IMR-90 (cell line): ENCODE data around the gene SH2D5. TPM values are rescaled to one million over a fixed set of nuclear protein-coding genes. Genes with fewer than 3 reads are reported as not detected.

ENCODE experiments used
- ATAC-seq: fragments of 200-7000 bp; cut with Tn5 transposase; 2 replicates; pipeline ENCODE4 v1.9.1; 2020; ENCODE audit warnings: low read depth, mild to moderate bottlenecking, moderate library complexity
- BruUV-seq: library from RNA; stranded (reverse); fragments of 400-500 nt; replicated peaks from 2 replicates; lab custom pipeline; 2021; lab: Mats Ljungman, UMichigan
- CTCF ChIA-PET: fragments of 300-600 bp; formaldehyde crosslinking; extraction: SDS; loops from one replicate; lab custom pipeline; 2021; ENCODE audit warnings: antibody characterized with exemption; lab: Yijun Ruan, JAX
- POLR2A ChIA-PET: fragments of 300-600 bp; sonication (Branson Sonifier 250); formaldehyde crosslinking; loops from one replicate; lab custom pipeline; 2022; ENCODE audit warnings: antibody characterized with exemption; ENCODE audit not compliant: unreplicated experiment; lab: Charles Lee
- DNase-seq: peaks from one replicate; pipeline ENCODE4 v3.0.0; 2013
- H2AFZ ChIP-seq: replicated peaks from 2 replicates; pipeline ENCODE3; 2013; ENCODE audit warnings: low read length, mild to moderate bottlenecking; ENCODE audit not compliant: poor library complexity
- H2AK5ac ChIP-seq: 2 replicates; pipeline ENCODE4 v1.6.1; 2013; ENCODE audit warnings: low read depth, low read length, inconsistent platforms
- H2AK9ac ChIP-seq: replicated peaks from 2 replicates; pipeline ENCODE3; 2013; ENCODE audit warnings: mild to moderate bottlenecking, low read depth, low read length, moderate library complexity; ENCODE audit not compliant: poor library complexity
- H2BK120ac ChIP-seq: 2 replicates; pipeline ENCODE4 v1.6.1; 2013; ENCODE audit warnings: low read depth, low read length, inconsistent platforms
- H2BK15ac ChIP-seq: 3 replicates; pipeline ENCODE4 v1.6.1; 2013; ENCODE audit warnings: low read depth, low read length, inconsistent platforms
- H2BK20ac ChIP-seq: 2 replicates; pipeline ENCODE4 v1.6.1; 2013; ENCODE audit warnings: low read depth, mild to moderate bottlenecking, inconsistent platforms, low read length, moderate library complexity
- H2BK5ac ChIP-seq: 2 replicates; pipeline ENCODE4 v1.6.1; 2013; ENCODE audit warnings: mild to moderate bottlenecking, low read depth, low read length, inconsistent platforms; ENCODE audit not compliant: poor library complexity, severe bottlenecking
- H3K14ac ChIP-seq: replicated peaks from 2 replicates; pipeline ENCODE4 v1.6.1; 2013; ENCODE audit warnings: low read depth, low read length, inconsistent platforms
- H3K18ac ChIP-seq: 2 replicates; pipeline ENCODE4 v1.6.1; 2013; ENCODE audit warnings: low read depth, low read length, control low read depth
- H3K23ac ChIP-seq: 2 replicates; pipeline ENCODE4 v1.6.1; 2013; ENCODE audit warnings: low read depth, low read length, inconsistent platforms
- H3K27ac ChIP-seq: 2 replicates; pipeline ENCODE4 v1.5.1; 2013; ENCODE audit warnings: mild to moderate bottlenecking, control low read depth, low read length; ENCODE audit not compliant: insufficient read depth
- H3K27me3 ChIP-seq: 2 replicates; pipeline ENCODE4 v1.6.1; 2013; ENCODE audit warnings: low read length; ENCODE audit not compliant: control insufficient read depth, insufficient read depth
- H3K36me3 ChIP-seq: 2 replicates; pipeline ENCODE4 v1.6.1; 2013; ENCODE audit warnings: low read length, mixed read lengths; ENCODE audit not compliant: control insufficient read depth, insufficient read depth
- H3K4ac ChIP-seq: 2 replicates; pipeline ENCODE4 v1.6.1; 2013; ENCODE audit warnings: low read depth, low read length, inconsistent platforms
- H3K4me1 ChIP-seq: 2 replicates; pipeline ENCODE4 v1.6.1; 2013; ENCODE audit warnings: low read length, mixed read lengths; ENCODE audit not compliant: control insufficient read depth, insufficient read depth
- H3K4me2 ChIP-seq: 2 replicates; pipeline ENCODE4 v1.6.1; 2013; ENCODE audit warnings: low read depth, mild to moderate bottlenecking, control low read depth, low read length, moderate library complexity
- H3K4me3 ChIP-seq: 2 replicates; pipeline ENCODE4 v1.5.1; 2013; ENCODE audit warnings: low read depth, mild to moderate bottlenecking, control low read depth, low read length, moderate library complexity; ENCODE audit not compliant: insufficient read depth
- H3K56ac ChIP-seq: 2 replicates; pipeline ENCODE4 v1.6.1; 2013; ENCODE audit warnings: low read length, inconsistent platforms; ENCODE audit not compliant: insufficient read depth; ENCODE audit errors: extremely low read depth
- H3K79me1 ChIP-seq, 2 experiments: 2 replicates each; pipeline ENCODE4 v1.6.1; 2013; ENCODE audit warnings: low read length in 2 of 2, inconsistent platforms in 1 of 2, low read depth in 1 of 2
- H3K9ac ChIP-seq: 2 replicates; pipeline ENCODE4 v1.6.1; 2013; ENCODE audit warnings: low read depth, low read length, control low read depth
- H3K9me1 ChIP-seq: 2 replicates; pipeline ENCODE4 v1.6.1; 2013; ENCODE audit warnings: low read length, inconsistent platforms; ENCODE audit not compliant: insufficient read depth
- H3K9me3 ChIP-seq: 2 replicates; pipeline ENCODE4 v1.6.1; 2013; ENCODE audit warnings: low read length; ENCODE audit not compliant: control insufficient read depth, insufficient read depth
- H4K20me1 ChIP-seq: 2 replicates; pipeline ENCODE4 v1.6.1; 2013; ENCODE audit warnings: low read length, inconsistent platforms; ENCODE audit not compliant: insufficient read depth
- H4K5ac ChIP-seq: 2 replicates; pipeline ENCODE4 v1.6.1; 2013; ENCODE audit warnings: mild to moderate bottlenecking, low read depth, low read length, control low read depth
- H4K8ac ChIP-seq, 2 experiments: 2 replicates each; pipeline ENCODE4 v1.6.1; 2013; ENCODE audit warnings: low read depth in 2 of 2, low read length in 2 of 2, control low read depth in 1 of 2, inconsistent platforms in 1 of 2
- H4K91ac ChIP-seq: 2 replicates; pipeline ENCODE4 v1.6.1; 2013; ENCODE audit warnings: low read depth, low read length, inconsistent platforms; ENCODE audit not compliant: insufficient read depth
- CTCF ChIP-seq: conservative IDR thresholded peaks from 2 replicates; pipeline ENCODE4 v1.5.1; 2012; ENCODE audit warnings: mild to moderate bottlenecking, low read depth, low read length, improper control_type of control experiment
- RCOR1 ChIP-seq: IDR thresholded peaks from 2 replicates; pipeline ENCODE4 v1.6.1; 2012; ENCODE audit warnings: mild to moderate bottlenecking, low read length, improper control_type of control experiment; ENCODE audit not compliant: insufficient replicate concordance
- WGBS, 2 experiments: methylation state at CpG; one replicate each; pipeline versions ENCODE4 v1.1.5 to v1.1.7; 2013; ENCODE audit warnings: missing lambda C conversion rate in 2 of 2; ENCODE audit not compliant: insufficient read length in 1 of 2; ENCODE audit errors: extremely low coverage in 2 of 2; 5-methylcytosine and 5-hydroxymethylcytosine counted together
- dilution Hi-C: fragments of 300-500 bp; cut with HindIII; formaldehyde crosslinking; loops from one replicate; pipeline ENCODE4 v1.14.3; 2018; ENCODE audit warnings: low sequenced_read_pairs; ENCODE audit not compliant: unreplicated experiment
- in situ Hi-C: fragments of 300-500 bp; cut with MboI; formaldehyde crosslinking; loops from 3 replicates; pipeline ENCODE4 v1.14.3; 2019; ENCODE audit warnings: low sequenced_read_pairs, inconsistent platforms, mixed read lengths
- intact Hi-C: fragments of 100-400 bp; cut with micrococcal nuclease; formaldehyde crosslinking; loops from 2 replicates; pipeline ENCODE4 v1.10.0; 2022
- polyA plus RNA-seq, 3 experiments: library from polyadenylated mRNA; depleted of rRNA; stranded (reverse); fragments of >200 nt; gene quantifications; 2 replicates each; pipeline ENCODE4 v1.2.3, GENCODE V29; 2012; ENCODE audit warnings: low replicate concordance in 1 of 3
- total RNA-seq: library from RNA; depleted of rRNA; stranded (reverse); fragments of >200 nt; gene quantifications from 2 replicates; pipeline ENCODE4 v1.2.3, GENCODE V29; 2012

Gene SH2D5
- total and polyA plus RNA-seq, 2 of the 4 experiments (the other 2 are of a cell fraction), result 7.2 to 14.4 TPM

GRCh38 chr1:20727746-20728316, 4.7 kb downstream of the SH2D5 start:
- Histone ChIP-seq H3K4me1 (peaks cover 7% of the 10 kb centered on the region), H3K14ac (no peak overlapping the region), H3K4me2 (no peak overlapping the region), H2AK5ac (no peak overlapping the region), H3K36me3 (no peaks in the 10 kb centered on the region), H4K91ac (no peak overlapping the region), H3K56ac (no peak overlapping the region), H3K9me1 (0 out of 2 replicates have a peak, but pooled peaks cover 6% of the 10 kb centered on the region), H3K27me3 (no peaks in the 10 kb centered on the region), H3K9me3 (no peaks in the 10 kb centered on the region), H3K23ac (no peak overlapping the region), H3K9ac (no peak overlapping the region), H3K4ac (no peak overlapping the region), H2BK5ac (no peak overlapping the region), H2BK120ac (no peak overlapping the region), H3K4me3 (no peak overlapping the region), H4K8ac (no peak overlapping the region), H2AFZ (no peak overlapping the region), H4K20me1 (no peaks in the 10 kb centered on the region; the same call in 1 of the 2 replicates), H3K27ac (no peak overlapping the region), H2BK20ac (no peak overlapping the region), H4K5ac (no peak overlapping the region), H2BK15ac (no peak overlapping the region), H3K79me1 (peaks cover 0 to 31% of the 10 kb centered on the region in 2 experiments; a peak in 2 of 4 replicates), H2AK9ac (peak overlapping the region; percentile 67), H3K18ac (no peak overlapping the region)
- dilution Hi-C loops (no loop called here), intact Hi-C loops (no loop called here), in situ Hi-C loops (no loop called here)
- no TSS peak for BruUV-seq
- DNase-seq, result no peak
- TF ChIP-seq RCOR1 (no peak), CTCF (peak; percentile 24; the same call in 1 of the 2 replicates)
- ChIA-PET CTCF (interaction anchor here (1.5 to 2.0 kb wide), 2 partner anchors 9 to 31 kb away, joined by 3 to 6 read pairs; no protein-coding TSS in a partner anchor), POLR2A (no interaction called here)
- 71% methylated on average over 2 of the region's 13 CpGs; no CpG with 5 or more reads in 1 of the 2 experiments for WGBS, 2 experiments
- no peak for ATAC-seq
